DOHH2 (cell line): Measurements from ENCODE around the gene KRTAP5-1.
"Not testable (repeated sequence)": the region's sequence is repeated elsewhere in the genome, so short reads cannot be mapped to it uniquely, and the experiment has no call there.

Experiments used
- H3F3A ChIP-seq: fragments of 200-600 bp; sonication (generic), shearing (Covaris generic); 2 replicates; pipeline ENCODE4 v1.6.0; 2016; ENCODE audit warnings: antibody characterized with exemption, mild to moderate bottlenecking; ENCODE audit not compliant: control insufficient read depth, insufficient read depth
- H3K27ac ChIP-seq: fragments of 200-600 bp; sonication (generic); 2 replicates; pipeline ENCODE4 v1.5.1; 2014; ENCODE audit warnings: low read depth, mild to moderate bottlenecking, low read length, moderate library complexity
- H3K27me3 ChIP-seq: fragments of 200-600 bp; sonication (generic); 2 replicates; pipeline ENCODE4 v1.6.1; 2014; ENCODE audit warnings: mild to moderate bottlenecking, low read length, mixed read lengths; ENCODE audit not compliant: control insufficient read depth
- H3K36me3 ChIP-seq: fragments of 200-600 bp; sonication (generic); 2 replicates; pipeline ENCODE4 v1.6.1; 2014; ENCODE audit warnings: mild to moderate bottlenecking, low read length, moderate library complexity, mixed read lengths; ENCODE audit not compliant: control insufficient read depth
- H3K4me1 ChIP-seq: fragments of 200-600 bp; sonication (generic); 2 replicates; pipeline ENCODE4 v1.6.1; 2014; ENCODE audit warnings: mild to moderate bottlenecking, low read length, mixed read lengths; ENCODE audit not compliant: control insufficient read depth
- H3K4me2 ChIP-seq: fragments of 200-600 bp; sonication (generic); 2 replicates; pipeline ENCODE4 v1.6.0; 2014; ENCODE audit warnings: mild to moderate bottlenecking, low read length, moderate library complexity
- H3K4me3 ChIP-seq: fragments of 200-600 bp; sonication (generic); 2 replicates; pipeline ENCODE4 v1.5.1; 2014; ENCODE audit warnings: mild to moderate bottlenecking, low read length, mixed read lengths
- H3K79me2 ChIP-seq: fragments of 200-600 bp; sonication (generic); 2 replicates; pipeline ENCODE4 v1.6.1; 2014; ENCODE audit warnings: mild to moderate bottlenecking, low read length, mixed read lengths; ENCODE audit not compliant: control insufficient read depth
- H3K9me2 ChIP-seq: fragments of 200-600 bp; sonication (generic); replicated peaks from 2 replicates; pipeline ENCODE4 v1.6.1; 2014; ENCODE audit warnings: mild to moderate bottlenecking, low read length, mixed read lengths; ENCODE audit not compliant: control insufficient read depth
- H3K9me3 ChIP-seq: fragments of 200-600 bp; sonication (generic); 2 replicates; pipeline ENCODE4 v1.6.1; 2014; ENCODE audit warnings: antibody characterized with exemption, low read length, mixed read lengths; ENCODE audit not compliant: control insufficient read depth, insufficient read depth
- H4K20me1 ChIP-seq: fragments of 200-600 bp; sonication (generic); 2 replicates; pipeline ENCODE4 v1.6.0; 2014; ENCODE audit warnings: low read depth, mild to moderate bottlenecking, antibody characterized with exemption, low read length, moderate library complexity; ENCODE audit not compliant: control insufficient read depth, insufficient read depth
- EZH2phosphoT487 ChIP-seq: fragments of 200-600 bp; sonication (generic); IDR thresholded peaks from 2 replicates; pipeline ENCODE4 v1.6.1; 2017; ENCODE audit warnings: borderline replicate concordance, mild to moderate bottlenecking, antibody characterized with exemption, low read length, moderate library complexity, mixed read lengths
- TF ChIP-seq, protein P1 (sequence below): fragments of 200-600 bp; sonication (generic); IDR thresholded peaks from one replicate; pipeline ENCODE4 v1.5.1; 2014; ENCODE audit warnings: antibody characterized with exemption, mild to moderate bottlenecking, low read depth, low read length; ENCODE audit not compliant: poor library complexity, severe bottlenecking

KRTAP5-1 gene

GRCh38 chr11:1597331-1597993, 12.4 kb upstream of the KRTAP5-1 start:
- H3K27ac ChIP-seq, result no peak overlapping the region

DNA sequence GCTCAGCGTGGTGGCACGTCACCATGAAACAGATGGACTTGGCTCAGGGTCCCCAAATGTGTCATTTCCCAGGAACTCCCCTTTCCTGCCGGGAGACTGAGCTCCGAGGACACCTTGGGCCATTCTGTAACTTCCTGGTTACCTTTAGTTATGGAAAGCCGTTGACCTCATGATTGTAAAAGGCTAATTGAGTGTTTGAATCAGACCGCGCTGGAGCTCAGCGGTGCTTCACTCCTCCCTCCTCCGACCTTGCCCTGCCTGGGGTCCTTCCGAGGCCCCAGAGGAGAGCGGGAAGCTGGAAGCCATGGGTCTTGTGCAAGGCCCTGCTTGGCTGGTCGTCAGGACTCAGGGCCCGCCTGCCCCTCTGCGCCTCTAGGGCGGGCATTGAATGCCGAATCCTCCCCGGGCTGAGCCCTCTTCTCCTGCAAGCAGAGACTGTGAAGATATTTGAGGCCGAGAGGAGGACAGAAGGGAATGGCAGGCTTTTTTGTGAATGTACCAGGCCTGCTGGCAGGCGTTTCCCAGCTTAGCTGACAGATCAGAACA, 11.6 kb upstream of the KRTAP5-1 start:
- not testable (repeated sequence) for H3K9me3 ChIP-seq, H3K4me3 ChIP-seq, H3K79me2 ChIP-seq, H4K20me1 ChIP-seq, H3K9me2 ChIP-seq, H3F3A ChIP-seq, H3K36me3 ChIP-seq, H3K27ac ChIP-seq, H3K4me1 ChIP-seq, H3K4me2 ChIP-seq
- H3K27me3 ChIP-seq, result peaks cover 27% of the 10 kb centered on the region

More at GRCh38 chr11:1597331-1597993, 12.4 kb upstream of the KRTAP5-1 start:
- Histone ChIP-seq H3K4me3 (no peak overlapping the region), H3K4me1 (no peaks in the 10 kb centered on the region), H3K4me2 (no peak overlapping the region), H4K20me1 (no peaks in the 10 kb centered on the region), H3K9me2 (no peaks in the 10 kb centered on the region), H3K36me3 (no peaks in the 10 kb centered on the region), H3K79me2 (no peaks in the 10 kb centered on the region), H3F3A (no peaks in the 10 kb centered on the region), H3K27me3 (peaks cover 27% of the 10 kb centered on the region), H3K9me3 (no peaks in the 10 kb centered on the region)
- TF ChIP-seq, protein P1, sequence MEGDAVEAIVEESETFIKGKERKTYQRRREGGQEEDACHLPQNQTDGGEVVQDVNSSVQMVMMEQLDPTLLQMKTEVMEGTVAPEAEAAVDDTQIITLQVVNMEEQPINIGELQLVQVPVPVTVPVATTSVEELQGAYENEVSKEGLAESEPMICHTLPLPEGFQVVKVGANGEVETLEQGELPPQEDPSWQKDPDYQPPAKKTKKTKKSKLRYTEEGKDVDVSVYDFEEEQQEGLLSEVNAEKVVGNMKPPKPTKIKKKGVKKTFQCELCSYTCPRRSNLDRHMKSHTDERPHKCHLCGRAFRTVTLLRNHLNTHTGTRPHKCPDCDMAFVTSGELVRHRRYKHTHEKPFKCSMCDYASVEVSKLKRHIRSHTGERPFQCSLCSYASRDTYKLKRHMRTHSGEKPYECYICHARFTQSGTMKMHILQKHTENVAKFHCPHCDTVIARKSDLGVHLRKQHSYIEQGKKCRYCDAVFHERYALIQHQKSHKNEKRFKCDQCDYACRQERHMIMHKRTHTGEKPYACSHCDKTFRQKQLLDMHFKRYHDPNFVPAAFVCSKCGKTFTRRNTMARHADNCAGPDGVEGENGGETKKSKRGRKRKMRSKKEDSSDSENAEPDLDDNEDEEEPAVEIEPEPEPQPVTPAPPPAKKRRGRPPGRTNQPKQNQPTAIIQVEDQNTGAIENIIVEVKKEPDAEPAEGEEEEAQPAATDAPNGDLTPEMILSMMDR, result no peak
- no peak for TF ChIP-seq EZH2phosphoT487

DNA sequence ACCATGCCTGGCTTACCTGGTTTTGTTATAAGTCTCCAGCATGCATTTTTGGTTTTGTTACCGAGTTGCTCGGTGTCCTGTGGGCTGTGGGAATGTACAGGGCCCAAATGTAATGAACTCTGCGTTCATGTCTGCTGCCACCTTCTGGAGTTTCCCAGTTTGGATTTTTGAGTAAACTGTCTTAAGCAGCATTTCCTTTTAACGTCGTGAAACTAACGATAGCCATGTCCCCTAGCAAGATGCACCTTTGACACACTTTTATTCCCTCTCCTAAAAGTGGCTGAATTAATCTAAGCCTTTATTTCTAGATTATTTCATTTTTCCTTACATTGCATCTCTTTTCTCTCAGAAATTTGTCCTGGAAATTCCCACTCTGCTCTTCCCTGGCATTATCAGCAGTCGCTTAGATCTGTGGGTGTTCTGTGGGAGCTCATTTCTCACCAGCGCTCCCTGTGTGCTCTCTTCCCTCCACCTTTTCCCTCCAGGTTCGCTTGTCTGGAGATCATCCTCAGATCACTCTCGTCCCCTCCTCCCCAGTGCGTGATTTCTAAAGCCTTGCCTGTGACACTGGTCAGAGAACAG, 11.0 kb upstream of the KRTAP5-1 start:
- not testable (repeated sequence) for H3K4me2 ChIP-seq

DNA sequence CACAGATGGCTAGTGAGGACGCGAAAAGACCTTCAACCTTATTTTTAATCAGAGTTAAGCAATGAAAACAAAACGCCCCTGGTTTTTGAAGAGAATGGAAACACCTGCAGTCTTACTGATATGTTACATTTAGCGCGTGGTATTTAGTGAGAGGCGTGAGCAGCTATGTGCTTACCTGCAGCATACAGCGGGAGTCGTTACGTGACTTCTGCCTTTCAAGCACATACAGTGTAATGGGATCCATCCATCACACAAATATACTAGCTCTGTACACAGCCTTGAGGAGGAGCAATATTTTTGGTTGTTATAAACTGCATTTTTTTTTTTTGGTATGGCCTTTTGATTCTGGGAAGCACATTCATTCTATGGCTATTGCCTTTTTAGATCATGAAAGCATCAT, 7.5 kb upstream of the KRTAP5-1 start:
- no peak overlapping the region for H3K4me2 ChIP-seq
- no peaks in the 10 kb centered on the region for H3K9me2 ChIP-seq
- H3K4me1 ChIP-seq, result peaks cover 15% of the 10 kb centered on the region
- no peaks in the 10 kb centered on the region for H3K36me3 ChIP-seq
- TF ChIP-seq, protein P1, result no peak
- no peak for TF ChIP-seq EZH2phosphoT487
- no peak overlapping the region for H3K4me3 ChIP-seq
- H3K9me3 ChIP-seq, result peaks cover 14% of the 10 kb centered on the region
- H3K79me2 ChIP-seq, result no peaks in the 10 kb centered on the region
- H3K27ac ChIP-seq, result no peak overlapping the region
- no peaks in the 10 kb centered on the region for H3F3A ChIP-seq
- peaks cover 9% of the 10 kb centered on the region for H3K27me3 ChIP-seq
- H4K20me1 ChIP-seq, result no peaks in the 10 kb centered on the region

More for the DNA sequence above, 11.0 kb upstream of the KRTAP5-1 start:
- not testable (repeated sequence) for H3K27ac ChIP-seq, H3K36me3 ChIP-seq, H3K9me2 ChIP-seq, H3K9me3 ChIP-seq, H3F3A ChIP-seq, H3K4me1 ChIP-seq, H3K4me3 ChIP-seq, H3K79me2 ChIP-seq, H4K20me1 ChIP-seq
- H3K27me3 ChIP-seq, result peaks cover 24% of the 10 kb centered on the region
